ENCODE data around the gene S1PR5.

DNA sequence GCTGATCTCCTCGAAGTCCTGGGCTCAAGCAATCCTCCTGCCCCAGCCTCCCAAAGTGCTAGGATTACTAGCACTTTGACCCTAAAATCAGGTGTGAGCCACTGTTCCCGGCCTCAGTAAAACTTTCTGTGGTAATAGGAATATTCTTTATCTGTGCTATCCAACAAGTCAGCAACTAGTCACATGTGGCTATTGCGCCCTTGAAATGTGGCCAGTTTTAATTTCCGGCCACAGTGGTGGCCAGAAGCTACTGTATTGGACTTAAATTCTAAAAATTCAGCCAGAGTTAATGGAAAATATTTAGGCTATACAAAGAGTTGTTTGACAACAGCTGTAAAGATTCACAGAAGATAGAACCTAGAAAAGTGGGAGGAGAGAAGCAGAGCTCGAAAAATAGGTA is 44.1 kb downstream of the S1PR5 start:
- TF ChIP-seq, protein P1, sequence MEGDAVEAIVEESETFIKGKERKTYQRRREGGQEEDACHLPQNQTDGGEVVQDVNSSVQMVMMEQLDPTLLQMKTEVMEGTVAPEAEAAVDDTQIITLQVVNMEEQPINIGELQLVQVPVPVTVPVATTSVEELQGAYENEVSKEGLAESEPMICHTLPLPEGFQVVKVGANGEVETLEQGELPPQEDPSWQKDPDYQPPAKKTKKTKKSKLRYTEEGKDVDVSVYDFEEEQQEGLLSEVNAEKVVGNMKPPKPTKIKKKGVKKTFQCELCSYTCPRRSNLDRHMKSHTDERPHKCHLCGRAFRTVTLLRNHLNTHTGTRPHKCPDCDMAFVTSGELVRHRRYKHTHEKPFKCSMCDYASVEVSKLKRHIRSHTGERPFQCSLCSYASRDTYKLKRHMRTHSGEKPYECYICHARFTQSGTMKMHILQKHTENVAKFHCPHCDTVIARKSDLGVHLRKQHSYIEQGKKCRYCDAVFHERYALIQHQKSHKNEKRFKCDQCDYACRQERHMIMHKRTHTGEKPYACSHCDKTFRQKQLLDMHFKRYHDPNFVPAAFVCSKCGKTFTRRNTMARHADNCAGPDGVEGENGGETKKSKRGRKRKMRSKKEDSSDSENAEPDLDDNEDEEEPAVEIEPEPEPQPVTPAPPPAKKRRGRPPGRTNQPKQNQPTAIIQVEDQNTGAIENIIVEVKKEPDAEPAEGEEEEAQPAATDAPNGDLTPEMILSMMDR (IDR thresholded peaks at IDR 0.05) = no peak
- no peak for TF ChIP-seq POLR2A (IDR thresholded peaks at IDR 0.05)

Data from uterus (tissue), 2 donors.